Measurements from ENCODE around the gene APCDD1L. TPM values are rescaled to one million over a fixed set of nuclear protein-coding genes. Genes with fewer than 3 reads are reported as not detected.
"Not testable (repeated sequence)": the region's sequence is repeated elsewhere in the genome, so short reads cannot be mapped to it uniquely, and the experiment has no call there.

Gene APCDD1L
- polyA plus RNA-seq, 1 donor, result 13.7 TPM

DNA sequence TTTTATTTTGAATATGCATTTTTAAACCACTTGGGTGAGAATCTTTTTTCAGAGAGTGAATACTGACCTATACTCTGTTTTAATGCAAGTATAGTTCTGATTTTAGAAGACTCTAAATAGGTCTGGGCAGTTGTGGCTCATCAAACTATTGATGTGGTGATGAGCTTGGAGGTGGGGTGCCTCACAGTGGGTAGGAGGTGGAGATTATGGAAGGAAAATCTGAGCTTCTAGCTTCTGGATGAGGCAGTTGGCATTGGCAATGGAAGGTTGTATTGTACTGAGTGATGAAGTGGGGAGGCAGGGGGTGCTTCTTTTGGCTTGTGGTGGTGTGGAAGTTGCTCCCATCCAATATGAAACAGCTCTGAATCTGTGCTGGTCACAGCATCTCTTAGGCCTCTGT is 73.5 kb downstream of the APCDD1L start:
- DNase-seq, result no peak

DNA sequence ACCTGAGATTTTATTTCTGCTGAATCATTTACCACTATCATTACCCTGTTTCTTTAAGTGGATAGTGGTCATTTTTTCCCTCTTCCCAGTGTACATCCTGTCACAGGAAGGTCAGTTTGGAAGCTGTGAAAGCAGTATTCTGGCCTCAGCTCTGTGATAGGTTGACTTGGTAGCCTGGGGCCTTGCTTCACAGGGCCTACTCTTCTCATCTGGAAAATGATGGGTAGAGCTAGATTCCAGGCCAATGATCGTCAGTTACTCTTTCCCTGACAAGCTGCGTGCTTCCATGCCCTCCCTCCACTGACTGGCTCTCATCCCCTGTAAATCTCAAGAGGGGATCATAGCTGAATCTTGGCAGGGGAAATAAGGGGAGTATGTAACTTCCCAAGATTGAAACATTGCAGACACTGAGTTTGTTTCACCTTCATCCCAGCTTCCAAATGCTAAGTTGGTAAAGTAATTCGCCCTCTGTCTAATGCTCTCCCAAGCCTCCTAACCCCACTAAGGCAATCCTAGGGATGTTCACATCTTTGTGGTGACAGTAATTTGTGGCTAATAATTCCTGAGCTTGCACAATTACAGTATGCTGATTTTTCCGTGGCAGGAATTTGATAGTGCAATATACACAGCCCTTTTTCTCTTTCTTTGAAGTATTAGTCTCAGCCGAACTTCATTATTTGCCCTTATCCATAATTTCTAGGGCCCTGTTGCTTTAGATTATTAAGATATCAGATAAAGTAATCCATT is 75.0 kb downstream of the APCDD1L start:
- no peak for DNase-seq

DNA sequence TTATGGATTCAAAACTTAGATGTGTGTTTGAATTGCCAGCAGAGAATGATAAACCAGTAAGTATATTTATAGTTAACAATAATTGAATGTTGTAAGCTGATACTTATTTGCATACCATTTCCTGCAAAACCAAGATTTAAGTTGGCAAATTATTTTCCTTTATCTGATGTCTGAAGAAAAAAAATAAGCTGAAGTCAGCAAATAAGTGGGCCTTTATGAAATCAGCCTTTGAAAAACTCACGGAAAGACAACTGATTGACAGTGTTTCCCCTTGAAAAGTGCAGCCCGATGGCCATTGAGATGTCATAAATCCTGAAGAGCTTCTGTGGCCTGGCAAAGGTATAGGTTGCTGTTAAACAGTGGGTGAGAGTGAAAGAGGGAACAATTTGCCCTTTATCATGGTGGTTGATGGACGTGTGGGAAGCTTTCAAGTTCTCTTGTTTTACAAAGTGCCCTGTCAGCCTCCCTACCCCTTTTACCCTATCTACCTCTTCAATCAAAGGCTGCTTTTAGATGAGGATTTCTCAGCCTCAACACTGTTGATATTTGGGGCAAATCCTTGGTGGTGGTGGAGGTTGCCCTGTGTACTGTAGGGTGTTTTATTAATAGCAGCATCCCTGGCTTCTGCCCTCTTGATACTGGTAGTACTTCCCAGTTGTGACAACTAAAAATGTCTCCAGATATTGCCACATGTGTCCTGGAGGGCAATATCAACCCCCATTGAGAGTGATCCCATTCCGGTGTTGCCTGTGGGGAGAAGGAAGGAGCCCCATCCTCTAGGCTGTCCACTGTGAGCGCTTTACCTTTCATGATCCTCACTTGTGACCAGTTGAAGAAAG is 76.0 kb downstream of the APCDD1L start:
- no peak for DNase-seq

DNA sequence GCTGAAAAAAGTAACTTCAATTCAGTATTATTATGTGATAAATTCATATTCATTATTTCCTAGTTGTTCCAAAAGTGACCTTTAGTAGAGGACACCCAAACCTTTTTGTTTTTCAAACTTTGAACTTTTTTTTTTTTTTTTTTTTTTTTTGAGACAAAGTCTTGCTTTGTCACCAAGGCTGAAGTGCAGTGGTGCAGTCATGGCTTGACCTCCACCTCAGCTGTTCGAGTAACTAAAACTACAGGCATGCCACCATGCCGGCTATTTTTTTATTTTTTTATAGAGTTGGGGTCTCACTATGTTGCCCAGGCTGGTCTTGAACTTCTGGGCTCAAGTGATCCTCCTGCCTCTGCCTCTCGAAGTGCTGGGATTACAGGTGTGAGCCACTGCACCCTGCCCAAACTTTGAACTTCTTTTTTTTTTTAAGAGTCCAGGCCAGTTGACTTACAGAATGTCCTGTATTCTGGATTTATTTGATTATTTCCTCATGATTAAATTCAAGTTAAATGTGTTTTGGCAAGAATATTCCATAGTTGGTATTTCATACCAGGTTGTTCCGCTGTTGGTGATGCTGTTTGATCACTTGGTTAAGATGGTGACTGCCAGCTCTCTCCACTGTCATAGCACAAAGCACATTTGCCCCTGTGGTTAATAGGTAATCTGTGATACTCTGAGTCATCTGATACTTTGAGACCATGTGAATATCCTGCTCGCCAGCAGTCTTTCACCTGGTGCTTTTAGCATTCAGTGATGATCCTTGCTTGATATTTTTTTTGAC is 78.1 kb downstream of the APCDD1L start:
- no peak for DNase-seq

DNA sequence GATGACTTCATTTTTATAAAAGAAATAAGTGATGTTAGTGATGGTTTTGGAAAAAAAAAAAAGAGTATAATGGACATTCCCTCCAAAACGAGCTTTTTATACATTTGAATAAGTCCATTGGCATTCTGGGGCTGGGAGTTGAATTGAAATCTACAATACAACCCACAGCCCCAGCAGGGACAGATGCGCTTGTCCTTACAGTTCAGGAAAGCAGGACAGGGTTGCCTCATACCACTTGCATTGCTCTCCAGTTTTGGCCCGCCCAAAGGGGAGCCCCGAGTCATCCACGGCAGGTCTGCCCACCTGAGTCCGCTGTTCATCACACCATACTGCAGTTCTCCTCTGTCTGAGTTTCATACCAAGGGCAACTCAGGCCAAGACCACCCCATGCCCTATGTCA is 80.0 kb downstream of the APCDD1L start:
- no peak for DNase-seq

DNA sequence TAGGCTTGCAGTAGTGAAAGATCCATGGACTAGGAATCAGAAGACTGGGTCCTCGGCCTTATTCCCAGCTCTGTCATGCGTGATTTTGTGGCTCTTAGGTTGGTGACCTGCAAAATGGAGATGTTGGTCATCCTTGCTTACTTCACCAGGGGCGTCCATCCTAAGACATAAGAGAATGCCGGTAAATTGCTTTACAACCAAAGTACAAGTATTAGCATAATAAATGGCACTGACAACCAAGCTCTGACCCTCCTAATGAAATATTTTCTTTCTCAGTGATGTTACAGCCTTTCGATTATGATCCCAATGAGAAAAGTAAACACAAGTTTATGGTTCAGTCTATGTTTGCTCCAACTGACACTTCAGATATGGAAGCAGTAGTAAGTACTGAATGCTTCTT is 80.9 kb downstream of the APCDD1L start:
- DNase-seq, result no peak

DNA sequence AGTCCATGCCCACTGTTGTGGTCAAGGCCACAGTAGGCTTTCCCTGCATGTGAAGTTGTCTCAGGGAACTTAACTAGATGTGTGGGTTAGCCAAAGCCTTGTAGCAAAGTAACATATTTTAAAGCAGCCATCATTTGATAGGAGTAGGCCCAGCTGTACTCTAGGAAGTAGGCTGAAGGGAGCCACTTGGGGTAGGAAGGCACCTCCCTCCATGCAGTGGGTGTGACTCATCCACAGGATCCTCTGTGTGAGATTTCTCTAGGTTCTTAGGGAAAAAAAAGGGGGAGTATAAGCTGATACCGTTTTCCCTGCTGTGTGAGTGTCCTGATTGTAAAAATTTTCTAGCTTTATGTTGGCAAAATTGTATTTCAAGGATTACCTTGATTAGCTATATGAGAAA is 81.4 kb downstream of the APCDD1L start:
- DNase-seq, result no peak

DNA sequence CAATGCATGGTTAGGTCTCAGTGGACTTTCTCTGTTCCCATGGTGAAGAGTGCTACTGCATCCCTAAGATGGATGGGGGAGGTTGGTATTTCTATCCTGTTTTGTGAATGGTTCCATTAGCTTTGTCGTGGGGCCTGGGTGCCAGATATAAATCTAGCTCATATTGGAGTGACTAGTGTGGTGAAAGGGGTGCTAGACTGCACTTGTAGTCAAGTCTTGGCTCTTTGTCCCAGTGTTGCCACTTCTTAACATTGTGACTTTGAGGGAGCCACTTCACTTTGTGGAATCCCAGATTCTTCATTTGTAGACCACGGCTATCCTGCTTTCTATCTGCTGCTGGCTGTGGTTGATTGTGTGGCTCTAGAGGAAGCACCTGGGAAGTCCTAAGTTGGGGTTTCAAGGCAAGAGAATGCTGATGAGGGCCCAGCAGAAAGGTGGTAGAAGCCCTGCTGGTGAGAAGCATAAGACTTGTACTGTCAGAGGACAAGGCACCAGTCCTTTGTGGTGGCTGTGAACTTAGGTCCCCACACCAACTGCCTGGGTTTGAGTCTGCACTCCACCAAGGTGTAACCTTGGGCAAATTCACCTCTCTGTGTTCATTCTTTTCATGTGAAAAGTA is 82.1 kb downstream of the APCDD1L start:
- DNase-seq, result no peak

DNA sequence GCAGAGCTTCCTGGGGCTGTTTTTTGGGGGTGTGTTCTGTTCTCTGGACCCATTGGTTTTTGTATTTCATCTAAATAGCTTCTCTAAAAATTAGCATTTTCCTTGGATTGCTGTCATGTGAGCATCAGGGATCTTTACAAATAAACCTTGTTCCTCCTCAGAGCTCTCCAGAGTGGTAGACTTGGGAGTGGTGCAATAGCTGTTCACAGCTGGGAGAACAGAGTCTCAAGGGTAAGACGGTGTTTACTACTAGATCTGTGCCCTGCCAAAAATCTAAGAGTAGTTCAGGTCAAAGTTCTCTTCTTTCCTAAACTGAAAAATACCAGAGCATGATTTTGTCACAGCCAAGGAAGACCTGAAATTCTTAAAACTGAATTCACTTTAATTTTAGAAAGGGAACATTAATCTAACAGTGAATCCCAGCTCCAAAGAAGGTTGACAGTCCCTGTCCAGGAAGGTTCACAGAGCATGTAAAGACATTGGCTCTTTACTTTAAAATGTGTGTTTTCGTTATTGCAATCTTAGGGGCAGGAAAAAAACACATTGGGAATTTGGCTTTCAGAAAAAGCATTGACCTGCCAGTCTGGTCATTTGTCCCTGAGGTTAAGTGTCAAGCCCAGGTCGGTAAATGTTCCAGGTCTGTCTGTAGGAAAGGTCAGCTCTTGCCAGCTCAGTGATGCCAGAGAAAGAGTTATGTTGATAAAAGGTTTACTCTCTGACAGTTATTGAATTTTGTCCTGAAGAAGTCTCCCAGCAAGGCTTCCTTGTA is 82.8 kb downstream of the APCDD1L start:
- DNase-seq, result no peak

DNA sequence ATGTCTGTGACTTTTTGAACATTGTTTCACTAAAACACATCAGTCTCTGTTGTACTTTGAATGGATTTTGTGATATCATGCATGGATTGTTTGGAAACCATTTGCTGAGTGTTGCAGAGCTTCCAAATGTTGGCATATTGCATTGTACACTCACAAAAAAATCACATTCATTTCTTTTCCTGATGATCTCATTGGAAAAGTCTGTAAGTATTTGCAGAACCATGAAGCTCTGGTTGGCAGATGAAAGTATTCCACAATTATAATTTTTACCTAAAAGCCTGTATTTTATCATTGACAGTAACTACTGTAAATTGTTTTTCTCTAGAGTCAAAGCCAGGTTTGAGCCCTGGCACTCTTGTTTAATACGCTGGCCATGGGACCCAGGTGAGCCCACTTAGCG is 84.1 kb downstream of the APCDD1L start:
- DNase-seq, result no peak

DNA sequence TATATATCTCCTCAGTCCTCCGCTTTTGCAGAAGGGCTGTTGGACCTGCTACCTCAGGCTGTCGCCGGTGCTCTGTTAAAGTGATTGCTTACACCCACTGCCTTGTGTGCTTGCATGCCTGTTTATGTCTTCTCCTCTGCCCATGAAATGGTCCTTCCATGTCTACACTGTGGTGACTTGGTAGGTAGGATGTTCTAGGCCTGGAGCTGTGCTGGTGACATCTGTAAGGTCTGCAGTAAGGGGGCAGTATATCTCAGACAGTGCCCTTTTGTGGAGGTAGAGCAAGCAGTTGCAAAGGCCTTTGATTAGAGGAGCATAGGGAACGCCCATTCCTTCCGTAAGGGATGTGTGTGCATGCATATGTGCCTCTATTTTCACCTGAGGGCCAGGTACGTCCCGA is 85.9 kb downstream of the APCDD1L start:
- DNase-seq, result no peak

DNA sequence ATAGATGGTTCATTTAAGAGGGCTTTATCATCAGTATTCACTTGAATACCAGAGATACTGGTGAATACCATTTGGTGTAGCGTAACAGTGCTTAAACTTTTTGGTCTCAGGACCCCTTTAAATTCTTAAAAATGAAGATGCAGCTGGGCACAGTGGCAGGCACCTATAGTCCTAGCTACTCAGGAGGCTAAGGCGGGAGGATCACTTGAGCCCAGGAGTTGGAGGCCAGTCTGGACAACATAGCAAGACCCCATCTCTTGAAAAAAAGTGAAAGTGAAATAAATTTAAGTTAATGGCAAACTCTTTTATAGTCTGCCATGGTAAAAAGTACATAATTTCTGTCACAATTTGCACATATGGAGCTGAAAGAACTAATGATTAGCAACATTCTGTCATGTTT is 86.8 kb downstream of the APCDD1L start:
- no peak for DNase-seq

DNA sequence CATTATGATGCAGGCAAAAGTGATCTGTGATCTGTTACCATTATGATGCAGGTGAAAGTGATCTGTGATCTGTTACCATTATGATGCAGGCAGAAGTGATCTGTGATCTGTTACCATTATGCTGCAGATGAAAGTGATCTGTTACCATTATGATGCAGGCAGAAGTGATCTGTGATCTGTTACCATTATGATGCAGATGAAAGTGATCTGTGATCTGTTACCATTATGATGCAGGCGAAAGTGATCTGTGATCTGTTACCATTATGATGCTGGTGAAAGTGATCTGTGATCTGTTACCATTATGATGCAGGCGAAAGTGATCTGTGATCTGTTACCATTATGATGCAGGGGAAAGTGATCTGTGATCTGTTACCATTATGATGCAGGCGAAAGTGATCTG is 87.6 kb downstream of the APCDD1L start:
- not testable (repeated sequence) for DNase-seq

DNA sequence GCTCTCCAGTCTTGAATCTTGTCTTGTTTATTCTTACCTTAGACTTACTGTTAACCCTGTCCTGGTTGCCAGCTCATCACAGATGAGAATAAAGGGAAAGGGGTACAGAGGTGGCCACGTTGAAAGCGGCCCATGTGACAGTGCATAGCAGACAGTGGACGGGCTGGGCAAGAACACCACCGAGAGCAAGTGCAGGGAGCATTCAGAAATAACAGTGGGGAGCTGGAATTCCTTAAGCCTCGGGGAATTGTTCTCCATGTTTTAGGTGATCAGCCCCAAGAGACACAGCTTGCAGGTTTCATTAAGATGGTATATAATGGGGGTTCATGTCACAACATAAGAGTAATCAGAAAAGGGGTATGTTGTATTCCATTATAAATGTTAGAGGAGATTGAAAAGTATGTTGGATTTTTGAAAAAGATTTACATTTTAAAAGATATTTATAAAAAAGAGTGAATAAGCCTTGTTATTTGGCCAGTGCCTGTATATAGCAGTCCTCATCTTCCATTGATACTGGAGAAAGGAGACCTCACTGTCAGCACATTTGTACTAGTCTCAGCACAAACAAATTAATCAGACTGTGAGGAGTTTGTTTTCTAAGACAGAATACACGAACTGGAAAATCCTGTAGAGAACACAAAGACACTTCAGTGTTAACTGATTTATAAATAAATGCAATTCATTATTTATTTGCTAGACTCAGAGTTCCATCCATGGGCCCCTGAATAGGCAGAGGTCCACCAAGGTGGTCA is 90.8 kb downstream of the APCDD1L start:
- no peak for DNase-seq

DNA sequence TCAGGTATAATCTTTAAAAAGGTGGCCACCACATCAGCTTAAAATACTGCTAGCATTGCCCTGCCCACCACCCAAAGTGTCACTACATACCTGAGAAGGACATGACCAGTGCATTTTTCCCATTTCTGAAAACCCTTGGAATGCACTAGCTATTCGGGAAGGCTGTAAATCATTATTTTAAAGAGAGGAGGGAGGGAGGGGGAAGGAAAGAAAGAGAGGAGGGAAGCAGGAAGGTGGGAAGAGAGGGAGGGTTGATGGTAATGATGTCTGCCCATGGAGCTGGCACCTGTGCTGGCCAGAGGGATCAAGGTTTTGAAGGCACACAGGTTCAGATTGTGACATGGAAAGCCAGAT is 93.7 kb downstream of the APCDD1L start:
- DNase-seq, result no peak

DNA sequence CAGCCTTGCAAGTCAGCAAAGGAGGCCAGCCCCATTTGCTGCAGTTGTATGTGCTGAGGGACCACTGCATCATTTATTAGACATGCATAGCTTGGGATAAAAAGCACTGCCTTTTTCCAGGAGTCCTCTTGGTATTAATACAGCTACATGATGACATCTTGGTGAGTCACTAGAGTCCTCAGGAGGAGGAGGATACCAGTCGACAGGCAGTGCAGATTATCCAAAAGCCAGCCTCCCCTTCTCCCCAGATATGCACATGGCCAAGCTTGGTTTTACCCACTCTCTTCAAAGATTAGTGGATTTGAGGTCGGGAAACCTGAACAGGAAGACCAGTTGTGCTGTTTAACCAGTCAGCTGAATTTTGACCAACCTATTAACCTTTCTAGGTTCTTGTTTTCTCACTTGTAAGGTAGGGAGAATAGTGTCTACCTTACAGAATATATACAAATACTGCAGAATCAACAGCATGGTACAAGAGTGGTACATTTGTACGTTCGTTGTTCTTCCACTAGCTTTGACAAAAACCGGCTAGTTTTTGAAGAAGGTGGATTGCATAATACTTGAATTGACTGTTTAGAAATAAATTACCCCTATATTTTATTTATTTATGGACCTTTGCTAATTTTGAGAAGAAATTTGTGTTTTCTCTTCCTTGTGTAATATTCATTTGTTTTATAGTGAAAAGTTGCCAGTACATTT is 94.3 kb downstream of the APCDD1L start:
- no peak for DNase-seq

DNA sequence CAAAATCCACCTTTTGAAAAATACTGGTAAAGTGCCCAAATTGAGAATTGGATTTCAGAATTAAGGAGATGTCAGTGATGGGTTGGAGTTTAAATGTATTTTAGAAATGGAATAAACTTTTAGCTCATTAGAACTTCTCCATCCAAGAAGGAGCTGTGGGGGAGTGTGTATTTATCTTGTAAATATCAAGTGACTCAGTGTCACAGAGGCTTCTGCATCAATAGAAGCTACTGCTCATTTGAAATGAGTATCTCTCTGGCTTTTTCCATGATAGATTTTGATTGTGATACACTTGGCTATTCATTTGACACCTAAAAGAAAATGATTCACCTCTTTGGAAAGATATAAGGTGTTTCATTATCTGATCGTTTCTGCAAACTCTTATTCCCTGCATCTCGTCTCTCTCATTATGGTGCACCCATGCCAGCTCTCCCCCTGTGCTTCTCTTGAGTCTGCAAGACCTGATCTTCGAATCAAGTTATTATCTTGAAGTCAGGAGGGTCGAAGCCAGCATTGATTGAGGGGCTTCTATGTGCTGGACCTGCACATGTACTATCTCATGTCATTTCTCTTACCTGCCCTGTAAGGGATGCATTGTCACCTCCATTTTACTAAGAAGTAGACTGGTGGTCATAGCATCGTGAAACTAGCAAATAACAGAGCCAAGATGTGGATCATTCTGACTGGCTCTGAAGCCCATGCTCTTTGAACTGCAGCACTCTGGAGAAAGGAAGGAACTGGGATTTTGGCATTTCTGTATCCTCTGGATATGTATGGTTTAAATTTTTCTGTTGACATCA is 96.0 kb downstream of the APCDD1L start:
- DNase-seq, result no peak

DNA sequence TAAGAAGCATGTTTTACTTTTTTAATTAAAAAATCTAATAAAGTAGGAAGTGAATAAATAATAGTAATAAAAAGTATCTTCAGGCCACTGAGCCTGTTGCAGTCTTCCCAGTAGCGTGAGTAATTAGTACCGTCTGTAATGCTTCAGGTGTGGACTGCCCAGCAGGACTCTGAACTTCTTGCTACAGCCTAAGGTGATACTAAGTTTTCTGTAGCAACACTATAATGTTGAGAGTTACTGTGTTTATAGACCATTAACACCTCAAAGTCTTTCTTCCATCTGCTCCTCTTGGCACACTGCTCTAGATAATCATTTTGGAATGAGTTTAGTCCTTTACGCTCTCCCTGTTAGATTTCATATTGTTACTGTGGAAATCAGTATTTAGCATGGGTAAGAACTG is 97.8 kb downstream of the APCDD1L start:
- no peak for DNase-seq

DNA sequence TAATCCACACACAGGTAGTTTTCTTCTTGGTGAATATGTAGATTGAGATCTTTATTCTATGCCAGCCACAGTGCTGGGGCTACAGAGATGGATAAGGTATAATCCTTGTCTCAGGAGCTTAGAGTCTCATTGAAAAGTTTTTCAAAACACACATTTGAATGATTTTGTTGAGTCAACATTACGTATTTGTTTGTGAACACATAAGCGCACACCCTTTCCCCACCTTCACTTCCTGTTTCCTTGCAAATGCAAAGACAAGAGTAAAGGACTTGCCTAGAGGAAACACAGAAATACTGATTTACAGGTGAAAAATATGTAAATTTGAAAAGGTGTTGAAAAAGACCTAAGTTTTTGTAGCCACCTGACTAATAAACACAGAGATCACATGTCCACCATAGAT is 98.4 kb downstream of the APCDD1L start:
- no peak for DNase-seq
